ENCODE measurements around the gene TBC1D32.
"Not testable (repeated sequence)": the region's sequence is repeated elsewhere in the genome, so short reads cannot be mapped to it uniquely, and the experiment has no call there.

TBC1D32 gene

GRCh38 chr6:121223212-121223611 is 111.1 kb downstream of the TBC1D32 start:
- no peak for DNase-seq (ENCODE audit: low read depth)

GRCh38 chr6:121222656-121223055 is 111.6 kb downstream of the TBC1D32 start:
- no peak for DNase-seq (ENCODE audit: low read depth)

- no peak for DNase-seq (ENCODE audit: low read depth)
Observed at GRCh38 chr6:121216928-121217327, 117.4 kb downstream of the TBC1D32 start.

- DNase-seq (ENCODE audit: low read depth): not testable (repeated sequence)
Observed at GRCh38 chr6:121213341-121213740, 120.9 kb downstream of the TBC1D32 start.

- DNase-seq (ENCODE audit: low read depth): no peak
Observed at GRCh38 chr6:121210943-121211342, 123.3 kb downstream of the TBC1D32 start.

- no peak for DNase-seq (ENCODE audit: low read depth)
Observed at GRCh38 chr6:121205569-121205968, 128.7 kb downstream of the TBC1D32 start.

- DNase-seq (ENCODE audit: low read depth): no peak
Observed at GRCh38 chr6:121201105-121201504, 133.2 kb downstream of the TBC1D32 start.

GRCh38 chr6:121196042-121196441 is 138.2 kb downstream of the TBC1D32 start:
- not testable (repeated sequence) for DNase-seq (ENCODE audit: low read depth)

- DNase-seq (ENCODE audit: low read depth): no peak
Observed at GRCh38 chr6:121190122-121190521, 144.2 kb downstream of the TBC1D32 start.

- DNase-seq (ENCODE audit: low read depth): no peak
Observed at GRCh38 chr6:121188356-121188755, 145.9 kb downstream of the TBC1D32 start.

- no peak for DNase-seq (ENCODE audit: low read depth)
Observed at GRCh38 chr6:121187833-121188200, 146.5 kb downstream of the TBC1D32 start.

- no peak for DNase-seq (ENCODE audit: low read depth)
Observed at GRCh38 chr6:121187200-121187832, 147.0 kb downstream of the TBC1D32 start.

GRCh38 chr6:121183742-121184141 is 150.5 kb downstream of the TBC1D32 start:
- no peak for DNase-seq (ENCODE audit: low read depth)

GRCh38 chr6:121175827-121176226 is 158.5 kb downstream of the TBC1D32 start:
- DNase-seq (ENCODE audit: low read depth): no peak

GRCh38 chr6:121172451-121172850 is 161.8 kb downstream of the TBC1D32 start:
- not testable (repeated sequence) for DNase-seq (ENCODE audit: low read depth)

- DNase-seq (ENCODE audit: low read depth): no peak
Observed at GRCh38 chr6:121171879-121172278, 162.4 kb downstream of the TBC1D32 start.

- DNase-seq (ENCODE audit: low read depth): no peak
Observed at GRCh38 chr6:121161886-121162285, 172.4 kb downstream of the TBC1D32 start.

- no peak for DNase-seq (ENCODE audit: low read depth)
Observed at GRCh38 chr6:121160276-121160675, 174.0 kb downstream of the TBC1D32 start.

GRCh38 chr6:121158891-121159290 is 175.4 kb downstream of the TBC1D32 start:
- DNase-seq (ENCODE audit: low read depth): no peak

GRCh38 chr6:121158438-121158837 is 175.8 kb downstream of the TBC1D32 start:
- DNase-seq (ENCODE audit: low read depth): no peak

GRCh38 chr6:121157906-121158305 is 176.4 kb downstream of the TBC1D32 start:
- DNase-seq (ENCODE audit: low read depth): no peak

- no peak for DNase-seq (ENCODE audit: low read depth)
Observed at GRCh38 chr6:121143476-121143875, 190.8 kb downstream of the TBC1D32 start.

- DNase-seq (ENCODE audit: low read depth): no peak
Observed at GRCh38 chr6:121142093-121142492, 192.2 kb downstream of the TBC1D32 start.

- DNase-seq (ENCODE audit: low read depth): no peak
Observed at GRCh38 chr6:121135425-121135824, 198.9 kb downstream of the TBC1D32 start.
